HPDE6-E6E7 (cell line): ENCODE data around the gene EHD4.

Experiments used
- DNase-seq: peaks from one replicate; pipeline ENCODE4 v3.0.0; 2011; ENCODE audit warnings: missing footprints; ENCODE audit errors: extremely low spot score

EHD4 gene

DNA sequence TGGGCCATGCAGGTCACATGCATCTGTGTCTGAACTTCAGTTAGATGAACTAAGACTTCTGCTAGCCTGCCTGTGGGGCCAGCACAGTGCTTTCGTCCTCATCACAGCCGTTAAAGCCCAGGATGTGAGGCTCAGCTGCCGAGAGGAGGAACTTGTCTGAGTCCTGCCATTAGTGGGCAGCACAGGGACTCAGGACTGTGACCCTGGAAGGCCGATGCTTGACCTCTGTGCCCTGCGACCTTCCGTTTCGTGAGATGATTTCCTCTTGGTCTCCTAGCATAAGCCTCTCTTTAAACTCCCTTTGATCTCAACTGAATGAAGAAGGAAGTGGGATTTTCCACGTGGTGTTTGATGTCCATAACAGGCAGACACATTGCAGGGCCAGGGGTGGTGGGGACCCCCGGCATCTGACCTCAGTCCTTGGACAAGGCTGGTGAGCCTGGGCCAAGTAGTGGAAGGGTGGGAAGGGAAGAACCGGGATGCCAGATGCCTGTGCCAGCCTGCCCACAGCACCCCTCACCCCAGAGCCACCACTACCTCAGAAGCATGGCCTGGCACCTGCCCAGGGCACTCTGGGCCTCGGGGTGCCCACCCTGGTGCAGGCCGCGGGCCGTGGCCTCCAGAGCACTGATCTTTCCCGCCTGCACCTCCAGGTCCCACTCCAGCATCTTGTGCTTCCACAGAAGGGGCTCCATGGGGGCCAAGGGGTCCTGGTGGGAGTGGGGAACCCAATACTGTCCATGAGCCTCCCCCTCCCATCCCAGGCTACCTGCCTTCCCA is 112.1 kb downstream of the EHD4 start:
- no peak for DNase-seq

DNA sequence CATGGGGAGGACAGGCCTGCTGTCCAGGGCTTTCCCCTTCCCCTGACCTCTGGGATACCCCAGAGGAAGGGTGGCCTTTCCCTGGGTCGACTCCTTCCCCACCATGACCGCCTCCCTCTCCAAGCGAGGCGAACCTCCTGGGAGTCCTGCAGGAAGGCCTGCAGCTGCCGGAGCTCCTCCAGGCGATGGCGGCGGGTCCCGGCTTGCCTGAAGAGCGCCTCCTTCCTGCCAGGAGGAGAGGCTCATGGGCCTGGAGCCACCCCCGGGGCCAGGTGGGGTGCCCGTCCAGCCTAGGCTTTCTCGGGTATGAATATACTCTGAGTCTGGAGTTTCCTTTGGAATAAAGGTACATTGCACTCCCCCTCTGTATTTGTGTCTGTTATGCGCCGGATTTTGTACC is 113.6 kb downstream of the EHD4 start:
- DNase-seq = no peak

DNA sequence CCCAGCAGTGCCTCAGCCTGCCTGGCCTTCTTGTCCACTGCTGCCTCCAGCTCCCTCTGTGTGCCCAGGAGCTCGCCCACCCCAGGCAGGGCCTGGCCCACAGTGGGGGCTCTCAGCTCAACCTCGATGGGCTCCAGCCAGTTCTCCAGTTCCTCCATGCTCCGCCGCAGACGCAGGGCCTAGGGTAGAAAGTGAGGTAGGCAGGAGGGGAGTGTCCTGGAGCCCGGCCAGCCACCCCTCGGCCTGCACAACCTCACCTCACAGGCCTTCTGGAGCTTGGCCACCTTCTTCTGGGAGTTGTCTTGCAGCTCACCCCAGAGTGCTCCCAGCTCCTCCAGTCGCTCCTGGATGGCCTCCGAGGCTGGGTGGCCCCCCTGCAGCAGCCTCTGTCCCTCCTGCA is 115.0 kb downstream of the EHD4 start:
- no peak for DNase-seq

DNA sequence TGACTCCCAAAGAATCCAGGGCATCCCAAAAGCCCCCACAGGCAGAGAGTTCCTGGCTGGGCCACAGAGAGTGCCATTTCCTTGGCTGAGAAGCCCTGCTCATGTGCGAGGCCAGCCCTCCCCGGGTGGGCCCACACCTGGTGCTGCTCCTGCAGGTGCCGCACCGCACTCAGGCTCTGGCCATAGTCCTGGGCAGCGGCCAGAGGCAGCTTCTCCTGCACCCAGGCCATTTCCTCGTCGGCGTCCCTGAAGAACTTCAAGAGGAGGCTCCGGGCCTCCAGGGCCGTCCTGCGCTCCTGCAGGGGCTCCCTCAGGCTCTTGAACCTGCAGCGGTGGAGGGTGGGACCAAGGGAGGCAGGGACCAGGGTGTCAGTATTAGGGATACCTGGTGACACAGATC is 115.6 kb downstream of the EHD4 start:
- no peak for DNase-seq

DNA sequence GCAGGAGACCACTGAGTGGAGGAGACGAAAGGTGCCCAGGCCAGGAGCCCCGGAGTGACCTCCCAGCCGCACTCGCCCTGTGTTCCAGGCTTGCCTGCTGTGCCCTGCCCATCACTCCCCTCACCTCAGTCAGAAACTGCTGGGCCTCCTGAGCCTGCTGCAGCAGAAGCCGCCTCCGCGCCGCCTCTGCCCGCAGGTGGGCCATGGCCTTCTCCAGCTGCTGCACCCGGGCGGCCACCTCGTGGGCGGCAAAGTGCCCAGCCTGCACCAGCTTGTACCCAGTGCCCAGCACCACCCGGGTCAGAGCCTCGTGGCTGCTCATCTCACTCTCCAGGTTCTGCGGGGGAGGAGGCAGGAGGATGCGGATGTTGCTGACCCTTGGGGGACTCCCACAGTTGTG is 116.1 kb downstream of the EHD4 start:
- DNase-seq = no peak

DNA sequence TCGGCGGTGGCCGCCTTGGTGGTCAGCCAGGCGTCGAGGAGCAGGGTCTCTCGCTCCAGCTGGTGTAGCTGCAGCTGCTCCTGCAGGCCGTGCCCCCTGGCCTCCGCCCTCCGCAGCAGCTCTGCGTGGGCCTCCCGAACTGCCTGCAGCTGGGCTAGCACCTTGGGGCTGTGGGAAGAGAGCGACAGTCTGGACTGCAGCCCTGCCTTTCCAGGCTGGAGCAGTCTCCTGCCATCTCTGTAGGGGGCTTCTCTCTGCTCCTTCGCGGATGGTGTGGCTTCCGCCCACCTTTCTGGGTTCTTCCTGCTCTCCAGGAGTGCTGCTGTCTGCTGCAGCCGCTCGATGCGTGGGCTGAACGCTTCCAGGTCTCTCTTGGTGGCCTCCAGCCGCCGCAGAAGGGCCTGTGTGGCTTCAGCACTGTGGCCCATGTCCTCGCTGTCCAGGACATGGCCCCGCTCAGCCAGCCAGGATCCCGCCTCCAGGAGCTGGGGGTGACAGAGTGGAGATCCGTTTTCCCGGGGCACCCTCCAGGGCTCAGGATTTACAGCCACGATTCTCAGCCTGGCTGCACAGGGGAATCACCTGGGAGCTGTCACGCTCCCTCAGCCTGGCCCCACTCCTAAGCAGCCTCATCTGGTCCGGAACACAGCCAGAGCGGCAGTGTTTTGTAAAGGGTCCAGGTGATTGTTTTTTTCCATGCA is 116.9 kb downstream of the EHD4 start:
- DNase-seq = no peak

DNA sequence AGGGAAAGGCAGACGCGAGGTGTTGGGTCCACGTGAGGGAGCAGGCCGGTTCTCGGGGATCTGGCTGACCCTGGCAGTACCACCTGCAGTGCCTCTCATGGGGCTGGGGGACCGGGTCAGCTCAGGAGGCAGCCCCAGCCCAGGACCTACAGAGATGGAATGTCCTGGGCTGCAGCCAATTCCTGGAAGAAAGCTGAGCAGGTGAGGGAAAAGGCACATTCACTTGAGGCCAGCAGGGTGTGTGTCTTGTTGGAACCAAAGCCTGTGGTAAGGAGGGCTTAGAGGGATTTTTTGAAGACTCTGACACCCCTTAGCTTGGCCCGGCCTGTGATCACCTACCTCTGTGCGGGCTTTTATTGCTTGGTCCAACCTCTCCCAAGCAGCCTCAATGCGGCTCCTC is 117.9 kb downstream of the EHD4 start:
- no peak for DNase-seq

DNA sequence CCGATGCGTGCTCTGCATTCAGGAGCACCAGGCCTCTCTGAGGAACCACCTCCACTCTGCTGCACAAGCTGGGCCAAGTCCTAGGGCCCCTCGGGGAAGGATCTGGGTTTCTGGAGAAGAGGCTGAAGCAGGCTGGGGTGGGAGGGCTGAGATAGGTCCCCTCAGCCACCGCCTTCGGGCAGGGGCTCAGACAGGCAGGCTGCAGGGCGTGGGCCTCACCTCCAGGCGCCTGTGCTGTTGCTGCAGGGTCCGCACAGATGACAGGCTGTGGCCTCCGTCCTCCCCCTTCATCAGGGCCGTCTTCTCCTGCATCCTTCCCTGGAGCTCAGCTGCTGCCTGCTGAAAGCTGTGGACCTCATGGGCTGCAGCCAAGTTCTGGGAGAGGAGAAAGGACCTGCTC is 118.5 kb downstream of the EHD4 start:
- no peak for DNase-seq

DNA sequence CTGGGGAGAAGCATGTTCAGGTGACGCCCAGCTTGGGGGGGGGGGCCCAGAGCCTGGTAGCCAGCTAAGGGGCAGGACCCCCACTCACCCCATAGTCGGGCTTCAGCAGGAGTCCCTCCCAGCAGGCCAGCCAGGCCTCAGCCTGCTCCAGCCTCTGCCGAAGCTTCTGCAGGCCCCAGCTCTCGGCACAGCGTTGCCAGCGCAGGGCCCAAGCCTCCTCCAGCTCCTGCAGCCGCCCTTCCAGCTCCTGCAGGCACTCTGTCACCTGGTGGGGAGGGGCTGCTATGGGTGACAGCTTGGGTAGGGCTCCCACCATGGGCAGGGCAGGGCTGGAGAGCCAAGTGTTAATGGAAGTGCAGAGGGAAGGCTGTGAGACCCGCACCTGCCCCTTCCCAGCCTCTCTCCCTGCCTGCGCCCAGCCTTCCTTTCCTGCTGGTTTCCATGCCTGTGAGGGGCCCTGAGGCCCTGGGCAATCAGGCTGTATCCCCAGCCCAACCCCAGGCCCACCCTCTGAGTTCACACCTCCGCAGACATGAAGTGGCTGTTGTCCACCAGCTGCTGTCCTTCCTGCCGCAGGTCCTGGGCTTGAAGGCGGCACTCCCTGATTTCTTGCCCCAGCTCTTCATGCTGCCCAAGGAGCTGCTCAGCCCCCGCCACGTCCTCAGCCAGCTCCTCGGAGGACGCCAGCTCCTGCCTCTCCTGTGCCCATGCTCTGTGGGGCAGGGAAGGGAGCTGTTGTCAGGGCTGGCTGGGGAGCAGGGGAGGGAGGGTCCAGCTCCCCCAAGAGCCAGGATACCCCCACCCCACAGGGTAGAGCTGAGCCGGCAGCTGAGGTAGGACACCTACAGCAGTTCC is 119.4 kb downstream of the EHD4 start:
- DNase-seq = no peak

DNA sequence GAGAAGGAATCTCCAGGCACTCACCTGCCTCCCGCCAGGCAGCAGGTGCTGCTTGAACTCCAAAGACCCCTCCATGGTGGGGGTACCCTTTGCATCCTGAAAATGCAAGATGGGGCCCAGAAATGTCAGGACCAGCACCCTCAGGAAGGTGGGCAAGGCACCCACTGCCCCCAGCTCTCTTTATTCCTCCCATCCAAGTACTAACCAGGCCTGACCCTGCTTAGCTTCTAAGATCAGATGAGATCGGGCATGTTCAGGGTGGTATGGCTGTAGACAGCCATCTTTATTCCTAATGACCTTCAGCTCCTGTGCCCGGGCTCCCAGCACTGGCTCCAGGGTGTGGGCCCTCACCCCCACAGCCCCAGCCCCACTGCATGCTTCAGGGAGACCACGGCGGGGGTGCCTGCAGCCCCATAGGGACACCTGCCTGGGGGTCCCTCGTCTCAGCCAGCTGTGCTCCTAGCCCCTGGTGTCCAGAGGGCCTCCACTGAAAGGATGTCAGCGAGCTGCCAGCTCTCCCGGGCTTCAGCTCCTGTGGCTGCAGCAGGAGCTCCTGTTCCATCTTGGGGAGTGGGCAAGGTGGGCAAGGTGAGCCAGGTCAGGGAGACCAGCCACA is 120.5 kb downstream of the EHD4 start:
- DNase-seq = no peak

DNA sequence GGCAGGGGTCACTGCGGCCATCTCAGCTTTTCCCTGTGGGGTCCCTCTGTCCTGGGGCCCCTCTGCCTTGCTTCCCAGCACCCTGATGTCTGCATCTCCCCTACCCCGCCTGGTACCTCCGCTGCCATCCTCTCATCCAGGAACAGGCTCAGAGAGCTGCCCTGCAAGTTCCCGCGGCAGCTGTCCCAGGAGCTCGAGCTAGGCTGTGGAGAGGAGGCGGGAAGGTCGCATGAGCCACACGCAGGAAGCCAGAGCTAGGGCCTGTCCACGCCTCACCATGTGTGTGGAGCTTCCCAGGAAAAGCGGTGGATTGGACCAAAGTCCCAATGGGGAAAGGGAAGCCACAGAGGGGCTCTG is 121.2 kb downstream of the EHD4 start:
- DNase-seq = no peak

DNA sequence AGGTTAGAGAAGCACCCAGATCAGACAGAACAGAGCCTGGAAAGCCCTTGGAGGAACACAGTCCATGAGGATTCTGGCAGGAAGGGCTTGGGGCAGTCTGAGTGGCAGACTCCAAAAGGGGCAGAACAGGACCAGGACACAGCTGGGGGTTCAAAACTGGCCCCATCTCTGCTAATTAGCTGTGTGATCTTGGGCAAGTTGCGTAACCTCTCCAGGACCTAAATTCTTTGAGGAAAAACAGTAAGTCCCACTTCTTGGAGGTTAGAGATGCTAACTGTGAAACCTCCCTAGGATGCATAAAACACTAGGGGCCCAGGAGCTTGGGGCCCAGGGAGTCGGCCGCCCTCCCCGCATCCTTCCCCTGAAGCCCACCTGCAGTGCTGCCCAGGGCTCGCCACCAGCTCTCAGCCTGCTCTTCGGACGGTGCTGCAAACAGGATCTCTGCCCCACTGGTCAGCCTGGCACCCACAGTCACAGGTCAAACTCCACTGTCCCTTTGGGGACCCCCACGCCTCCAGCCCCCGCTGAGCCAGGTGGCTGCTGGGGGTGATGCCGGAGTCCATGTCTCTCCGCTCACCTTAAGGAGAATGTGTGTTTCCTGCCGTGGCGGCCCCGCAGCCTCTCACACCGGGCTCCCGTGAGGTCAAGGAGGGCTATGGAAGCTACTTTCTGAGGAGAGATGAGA is 121.7 kb downstream of the EHD4 start:
- no peak for DNase-seq

DNA sequence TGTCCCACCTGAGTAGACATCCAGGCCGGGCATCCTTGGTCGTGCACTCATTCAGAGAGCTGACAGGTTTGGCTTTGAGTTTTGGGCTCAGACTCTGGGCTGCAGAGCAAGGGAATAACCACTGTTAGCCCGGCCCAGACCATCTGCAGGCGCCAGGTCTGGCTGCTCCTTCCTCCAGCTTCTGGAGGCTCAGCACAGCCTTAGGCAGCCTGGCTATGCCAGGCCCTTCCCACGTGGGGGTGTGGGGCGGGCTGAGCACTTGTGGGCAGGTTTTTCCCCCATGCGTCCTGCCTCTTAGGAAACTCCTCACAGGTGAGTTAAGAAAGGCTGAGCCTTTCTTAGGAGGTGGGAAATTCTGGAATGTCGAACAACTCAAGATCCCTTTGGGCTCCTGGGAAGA is 122.5 kb downstream of the EHD4 start:
- peak; percentile 50 for DNase-seq

DNA sequence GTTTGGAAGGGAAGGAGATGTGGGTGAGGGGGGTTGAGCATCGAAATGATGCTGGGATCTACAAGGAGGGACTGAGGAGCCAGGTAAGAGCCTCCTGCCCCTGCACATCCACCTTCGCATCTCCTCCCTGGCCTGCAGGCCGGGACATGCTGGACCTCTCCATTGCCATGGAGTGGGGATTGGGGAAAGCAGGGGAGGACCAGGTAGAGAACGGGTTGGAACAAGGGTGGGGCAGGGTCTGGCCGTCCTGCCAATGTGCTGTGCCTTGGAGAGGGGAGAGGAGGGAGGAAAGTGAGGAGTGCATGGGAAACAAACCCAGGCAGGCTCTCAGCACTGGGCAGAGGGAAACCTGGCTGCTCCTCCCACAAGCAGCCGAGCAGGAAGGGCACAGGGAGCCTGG is 123.2 kb downstream of the EHD4 start:
- DNase-seq = no peak

DNA sequence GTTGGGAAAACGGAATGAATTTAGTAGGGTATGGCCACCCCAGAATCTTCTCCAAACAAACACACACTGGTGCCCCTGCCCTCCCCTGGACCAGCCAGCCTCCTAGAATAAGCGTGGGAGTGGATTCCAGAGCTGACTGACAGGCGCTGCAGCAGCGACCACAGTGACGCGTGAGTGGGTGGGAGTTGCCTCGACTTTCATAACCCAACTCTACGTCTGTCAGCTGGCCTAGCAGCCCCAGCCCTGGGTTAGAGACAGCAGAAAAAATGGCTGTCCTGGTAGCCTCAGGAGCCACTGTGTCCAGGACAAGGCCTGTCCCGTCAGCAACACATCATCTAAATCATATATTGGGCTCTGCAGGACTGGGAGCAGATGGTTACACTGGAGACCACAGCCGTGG is 123.7 kb downstream of the EHD4 start:
- DNase-seq = no peak

DNA sequence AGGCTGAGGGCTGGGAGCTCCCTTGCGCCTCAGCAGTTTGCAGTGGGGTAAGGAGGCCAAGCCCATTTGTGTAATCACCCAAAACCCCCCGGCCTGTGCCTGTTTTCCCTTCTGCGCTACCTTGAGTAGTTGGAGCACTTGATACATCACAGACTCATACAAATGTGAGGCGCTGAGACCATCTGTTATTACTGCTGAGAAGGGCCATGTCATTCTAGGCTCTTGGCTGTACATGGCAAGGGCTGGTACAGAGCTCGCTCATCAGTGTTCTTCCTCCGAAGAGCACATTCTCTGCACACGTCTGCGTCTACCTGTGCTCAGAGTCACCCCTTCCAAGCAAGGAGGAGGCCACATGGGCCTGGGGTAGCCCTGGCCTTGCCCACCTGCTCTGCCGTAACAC is 124.4 kb downstream of the EHD4 start:
- DNase-seq = no peak

DNA sequence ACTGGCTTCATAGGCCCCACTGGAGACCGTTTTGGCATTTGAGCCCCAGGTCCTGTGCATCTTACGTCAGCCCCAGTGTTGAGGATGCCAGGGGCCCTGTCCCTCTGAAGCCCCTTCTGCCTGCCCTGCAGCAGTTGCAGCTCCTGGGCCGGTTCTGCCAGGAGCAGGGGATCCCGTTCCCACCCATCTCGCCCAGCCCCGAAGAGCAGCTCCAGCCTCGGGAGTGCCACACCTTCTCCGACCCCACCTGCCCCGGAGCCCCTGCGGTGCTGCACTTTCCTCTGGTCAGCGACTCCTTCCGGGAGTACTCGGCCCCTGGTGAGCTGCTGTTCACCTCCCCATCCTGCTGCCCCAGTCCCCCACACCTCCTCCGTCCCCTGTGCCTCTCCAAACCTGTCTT is 125.2 kb downstream of the EHD4 start:
- no peak for DNase-seq
